ENCODE measurements around the gene ADAMTS6. TPM values are rescaled to one million over a fixed set of nuclear protein-coding genes. Genes with fewer than 3 reads are reported as not detected.
A peak's percentile ranks its signal among the peaks of the same experiment; 100 is the strongest.
"Not testable (repeated sequence)": the region's sequence is repeated elsewhere in the genome, so short reads cannot be mapped to it uniquely, and the experiment has no call there.

Gene ADAMTS6
- total RNA-seq, 4 donors from 2014 or later: 0.80 to 13.2 (median 2.2) TPM

GRCh38 chr5:65506961-65507360 lies 25.2 kb upstream of the ADAMTS6 start:
- DNase-seq: no peak
- no peaks in the 10 kb centered on the region for H3K4me1 ChIP-seq
- H3K27me3 ChIP-seq: no peaks in the 10 kb centered on the region
- H3K27ac ChIP-seq: no peak overlapping the region
- H3K9me3 ChIP-seq: no peaks in the 10 kb centered on the region
- H3K4me3 ChIP-seq: no peak overlapping the region
- TF ChIP-seq POLR2A (IDR thresholded peaks at IDR 0.05) (no peak), CTCF (IDR thresholded peaks at IDR 0.05) (no peak)
- no peaks in the 10 kb centered on the region for H3K36me3 ChIP-seq

- no peak overlapping the region for H3K4me3 ChIP-seq
- DNase-seq: no peak
- TF ChIP-seq CTCF (IDR thresholded peaks at IDR 0.05): no peak
- no peak for TF ChIP-seq POLR2A (IDR thresholded peaks at IDR 0.05)
- no peaks in the 10 kb centered on the region for H3K9me3 ChIP-seq
- no peaks in the 10 kb centered on the region for H3K27me3 ChIP-seq
- no peaks in the 10 kb centered on the region for H3K36me3 ChIP-seq
- no peak overlapping the region for H3K27ac ChIP-seq
- no peaks in the 10 kb centered on the region for H3K4me1 ChIP-seq
Observed at GRCh38 chr5:65489119-65489518, 7.4 kb upstream of the ADAMTS6 start.

- H3K27ac ChIP-seq, H3K27me3 ChIP-seq, H3K4me3 ChIP-seq, H3K4me1 ChIP-seq, H3K36me3 ChIP-seq, H3K9me3 ChIP-seq, DNase-seq: not testable (repeated sequence)
Observed at GRCh38 chr5:65488038-65488687, 6.4 kb upstream of the ADAMTS6 start.

- not testable (repeated sequence) for H3K4me3 ChIP-seq, H3K4me1 ChIP-seq, H3K27me3 ChIP-seq, DNase-seq, H3K36me3 ChIP-seq, H3K27ac ChIP-seq, H3K9me3 ChIP-seq
Observed at GRCh38 chr5:65486803-65487202, 5.1 kb upstream of the ADAMTS6 start.

- H3K27me3 ChIP-seq: no peaks in the 10 kb centered on the region
- DNase-seq: no peak
- H3K4me1 ChIP-seq: peaks cover 0 to 18% (median 3%) of the 10 kb centered on the region in 4 donors
- no peaks in the 10 kb centered on the region for H3K36me3 ChIP-seq
- TF ChIP-seq CTCF (IDR thresholded peaks at IDR 0.05) (no peak), POLR2A (IDR thresholded peaks at IDR 0.05) (no peak)
- H3K27ac ChIP-seq: no peak overlapping the region
- no peak overlapping the region for H3K4me3 ChIP-seq
- H3K9me3 ChIP-seq: no peaks in the 10 kb centered on the region
Observed at GRCh38 chr5:65485405-65485804, 3.7 kb upstream of the ADAMTS6 start.

GRCh38 chr5:65483546-65484346 lies 2.0 kb upstream of the ADAMTS6 start:
- TF ChIP-seq POLR2A (IDR thresholded peaks at IDR 0.05) (no peak), CTCF (IDR thresholded peaks at IDR 0.05) (peak; percentile 27 to 79 (median 67))
- Histone ChIP-seq H3K9me3 (no peaks in the 10 kb centered on the region), H3K4me1 (peaks cover 0 to 26% (median 3%) of the 10 kb centered on the region in 4 donors), H3K36me3 (no peaks in the 10 kb centered on the region), H3K27me3 (no peaks in the 10 kb centered on the region), H3K4me3 (peak overlapping the region in 3 of 4 donors; percentile 45 to 59 (median 51)), H3K27ac (peak overlapping the region; percentile 12 to 84 (median 70))
- no peak for DNase-seq

All from Peyer's patch (tissue), 4 donors.